Adrenal gland (tissue), 5 donors: Measurements from ENCODE around the gene ANO10.

ENCODE experiments used
- POLR2A ChIP-seq, 2 donors: fragments of 450-650 bp; IDR thresholded peaks; one replicate each; pipeline ENCODE4 v1.6.1; 2017; ENCODE audit warnings: antibody characterized with exemption in 2 of 2, mild to moderate bottlenecking in 2 of 2, moderate library complexity in 1 of 2
- TF ChIP-seq, protein P1 (sequence below), 6 experiments: fragments of 450-650 bp in 4 of 6; fragments of 200-600 bp in 2 of 6; sonication (generic) in 1 of 6; IDR thresholded peaks; 1 replicate in 5 of 6; 2 replicates in 1 of 6; pipeline versions ENCODE4 v1.5.1 to v1.8.0; 2016 to 2021; ENCODE audit warnings: antibody characterized with exemption in 6 of 6, mild to moderate bottlenecking in 2 of 6, moderate library complexity in 1 of 6
- donor health status: DM: no; HTN: no; CAD: no.

DNA sequence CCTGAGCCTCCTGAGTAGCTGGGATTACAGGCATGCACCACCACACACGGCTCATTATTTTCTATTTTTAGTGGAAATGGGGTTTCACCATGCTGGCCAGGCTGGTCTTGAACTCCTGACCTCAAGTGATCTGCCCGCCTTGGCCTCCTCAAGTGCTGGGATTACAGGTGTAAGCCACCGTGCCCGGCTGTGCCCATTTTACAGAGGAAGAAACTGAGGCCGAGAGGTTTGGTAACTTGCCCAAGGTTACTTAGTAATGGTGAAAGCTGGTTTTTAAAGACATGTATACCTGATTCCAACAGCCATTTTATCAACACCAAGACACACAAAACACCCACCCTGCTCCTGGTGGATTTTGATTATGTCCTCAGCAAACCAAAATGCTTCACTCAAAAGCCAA is 206.7 kb downstream of the ANO10 start:
- TF ChIP-seq, protein P1, sequence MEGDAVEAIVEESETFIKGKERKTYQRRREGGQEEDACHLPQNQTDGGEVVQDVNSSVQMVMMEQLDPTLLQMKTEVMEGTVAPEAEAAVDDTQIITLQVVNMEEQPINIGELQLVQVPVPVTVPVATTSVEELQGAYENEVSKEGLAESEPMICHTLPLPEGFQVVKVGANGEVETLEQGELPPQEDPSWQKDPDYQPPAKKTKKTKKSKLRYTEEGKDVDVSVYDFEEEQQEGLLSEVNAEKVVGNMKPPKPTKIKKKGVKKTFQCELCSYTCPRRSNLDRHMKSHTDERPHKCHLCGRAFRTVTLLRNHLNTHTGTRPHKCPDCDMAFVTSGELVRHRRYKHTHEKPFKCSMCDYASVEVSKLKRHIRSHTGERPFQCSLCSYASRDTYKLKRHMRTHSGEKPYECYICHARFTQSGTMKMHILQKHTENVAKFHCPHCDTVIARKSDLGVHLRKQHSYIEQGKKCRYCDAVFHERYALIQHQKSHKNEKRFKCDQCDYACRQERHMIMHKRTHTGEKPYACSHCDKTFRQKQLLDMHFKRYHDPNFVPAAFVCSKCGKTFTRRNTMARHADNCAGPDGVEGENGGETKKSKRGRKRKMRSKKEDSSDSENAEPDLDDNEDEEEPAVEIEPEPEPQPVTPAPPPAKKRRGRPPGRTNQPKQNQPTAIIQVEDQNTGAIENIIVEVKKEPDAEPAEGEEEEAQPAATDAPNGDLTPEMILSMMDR (IDR thresholded peaks at IDR 0.05): no peak
- no peak for TF ChIP-seq POLR2A (IDR thresholded peaks at IDR 0.05)
